T-helper 1 cell treated with Interleukin-12 subunit alpha and Interleukin-12 subunit beta and Interleukin-4 antibody, amounts not matched to agents 30 μg/mL and 1 μg/mL, for 36 hours (primary cell): ENCODE results near the gene NRIP1.

Source experiments
- H3K27ac Mint-ChIP-seq: one replicate; pipeline ENCODE4 v1.8.0; 2021; ENCODE audit warnings: mild to moderate bottlenecking, mixed read lengths
- H3K27me3 Mint-ChIP-seq: one replicate; pipeline ENCODE4 v1.8.0; 2021; ENCODE audit warnings: low read depth, mixed read lengths
- H3K36me3 Mint-ChIP-seq: one replicate; pipeline ENCODE4 v1.8.0; 2021; ENCODE audit warnings: low read depth, mixed read lengths
- H3K4me1 Mint-ChIP-seq: one replicate; pipeline ENCODE4 v1.8.0; 2021; ENCODE audit warnings: low read depth, mixed read lengths
- H3K4me3 Mint-ChIP-seq: one replicate; pipeline ENCODE4 v1.8.0; 2021; ENCODE audit warnings: mild to moderate bottlenecking, moderate library complexity, mixed read lengths
- H3K9me3 Mint-ChIP-seq: one replicate; pipeline ENCODE4 v1.8.0; 2021; ENCODE audit warnings: mixed read lengths

The NRIP1 gene

DNA sequence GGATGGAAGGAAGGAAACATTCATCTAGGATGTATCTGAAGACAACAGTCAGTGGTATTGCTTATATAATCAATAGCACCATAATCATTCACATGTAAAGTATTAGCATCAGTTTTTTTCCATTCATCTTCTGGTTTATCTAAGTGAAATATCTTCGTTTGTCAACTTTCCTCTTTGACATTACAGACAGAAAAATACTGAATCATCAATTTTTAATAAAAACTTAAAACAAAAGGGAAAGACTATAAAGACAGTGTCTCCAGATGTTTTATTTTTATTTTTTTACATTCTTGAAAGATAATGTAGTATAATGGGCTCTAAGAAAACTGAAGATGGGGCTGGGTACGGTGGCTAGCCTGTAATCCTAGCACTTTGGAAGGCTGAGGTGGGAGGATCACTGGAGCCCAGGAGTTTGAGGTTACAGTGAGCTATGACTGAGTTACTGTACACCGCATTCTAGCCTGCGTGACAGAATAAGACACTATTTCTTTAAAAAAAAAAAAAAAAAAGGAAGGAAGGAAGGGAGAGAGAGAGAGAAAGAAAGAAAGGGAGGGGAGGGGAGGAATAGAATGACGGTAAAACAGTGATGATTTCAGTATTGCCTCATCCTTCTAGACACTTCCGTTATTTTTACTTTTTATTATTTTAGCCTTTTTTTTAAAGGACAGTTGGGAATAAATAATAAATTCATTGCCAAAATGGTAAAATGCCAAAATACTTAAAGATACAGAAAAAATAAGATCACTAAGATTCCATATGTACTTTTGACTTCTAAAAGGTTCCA lies 89.5 kb downstream of the NRIP1 start:
- H3K27ac Mint-ChIP-seq = no peak overlapping the region
- H3K27me3 Mint-ChIP-seq = no peaks in the 10 kb centered on the region
- no peaks in the 10 kb centered on the region for H3K4me1 Mint-ChIP-seq
- H3K4me3 Mint-ChIP-seq = no peak overlapping the region
- H3K9me3 Mint-ChIP-seq = no peaks in the 10 kb centered on the region
- H3K36me3 Mint-ChIP-seq = peaks cover 2% of the 10 kb centered on the region

- Mint-ChIP-seq H3K4me1 (no peaks in the 10 kb centered on the region), H3K36me3 (peaks cover 7% of the 10 kb centered on the region)
These were observed 92.1 kb downstream of the NRIP1 start for GRCh38 chr21:14972678-14973077.

DNA sequence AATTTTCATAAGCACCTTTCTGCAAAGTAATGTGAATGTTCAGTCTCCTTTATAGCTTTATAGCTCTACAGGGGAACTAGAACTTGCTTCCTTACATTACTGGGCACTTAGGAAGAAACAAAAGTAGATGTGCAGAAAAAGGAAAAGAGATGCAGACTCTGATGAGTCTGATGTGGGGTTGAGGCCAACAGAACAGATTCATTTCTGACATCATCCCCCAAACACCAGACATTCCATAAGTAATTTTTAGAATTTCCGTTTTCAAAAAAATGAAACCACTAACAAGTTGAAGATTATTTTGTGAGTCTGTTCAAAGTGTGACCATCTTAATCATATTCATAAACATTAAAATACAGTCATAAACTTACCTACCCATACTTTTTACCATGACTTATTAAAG lies 96.0 kb downstream of the NRIP1 start:
- no peaks in the 10 kb centered on the region for H3K9me3 Mint-ChIP-seq
- no peak overlapping the region for H3K27ac Mint-ChIP-seq
- peaks cover 20% of the 10 kb centered on the region for H3K36me3 Mint-ChIP-seq

More at GRCh38 chr21:14972678-14973077, 92.1 kb downstream of the NRIP1 start:
- no peaks in the 10 kb centered on the region for H3K27me3 Mint-ChIP-seq
- H3K27ac Mint-ChIP-seq = no peak overlapping the region
- H3K4me3 Mint-ChIP-seq = no peak overlapping the region
- no peaks in the 10 kb centered on the region for H3K9me3 Mint-ChIP-seq

DNA sequence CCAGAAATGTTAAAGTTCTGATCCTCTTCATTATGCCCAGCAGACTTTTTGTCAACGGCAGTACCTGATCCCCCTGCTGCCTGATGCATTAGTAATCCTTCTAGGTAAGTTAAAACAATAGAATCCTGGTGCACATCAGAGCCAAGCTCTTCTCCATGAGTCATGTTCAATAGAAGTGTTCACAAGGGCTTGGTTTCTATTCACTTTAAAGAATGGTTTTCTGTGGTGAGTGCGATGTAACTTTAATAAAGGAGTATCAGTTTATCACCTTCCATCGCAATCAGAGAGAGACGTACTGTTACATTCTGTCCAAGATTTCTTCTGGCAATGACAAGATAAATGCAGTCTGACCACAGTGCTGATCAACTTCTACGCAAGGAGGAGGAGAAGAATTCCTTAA lies 96.8 kb downstream of the NRIP1 start:
- Mint-ChIP-seq H3K4me1 (no peaks in the 10 kb centered on the region), H3K27me3 (no peaks in the 10 kb centered on the region), H3K4me3 (no peak overlapping the region), H3K9me3 (no peaks in the 10 kb centered on the region), H3K27ac (no peak overlapping the region), H3K36me3 (peaks cover 20% of the 10 kb centered on the region)

More for the DNA sequence above, 96.0 kb downstream of the NRIP1 start:
- no peak overlapping the region for H3K4me3 Mint-ChIP-seq
- H3K4me1 Mint-ChIP-seq = no peaks in the 10 kb centered on the region
- H3K27me3 Mint-ChIP-seq = no peaks in the 10 kb centered on the region

GRCh38 chr21:14964621-14965020 lies 100.2 kb downstream of the NRIP1 start:
- H3K4me1 Mint-ChIP-seq = no peaks in the 10 kb centered on the region
- no peaks in the 10 kb centered on the region for H3K27me3 Mint-ChIP-seq
- no peaks in the 10 kb centered on the region for H3K9me3 Mint-ChIP-seq
- peaks cover 20% of the 10 kb centered on the region for H3K36me3 Mint-ChIP-seq
- H3K27ac Mint-ChIP-seq = no peak overlapping the region
- H3K4me3 Mint-ChIP-seq = no peak overlapping the region

GRCh38 chr21:14962217-14962616 lies 102.6 kb downstream of the NRIP1 start:
- Mint-ChIP-seq H3K4me1 (no peaks in the 10 kb centered on the region), H3K9me3 (no peaks in the 10 kb centered on the region), H3K36me3 (peaks cover 11% of the 10 kb centered on the region), H3K4me3 (no peak overlapping the region), H3K27ac (no peak overlapping the region), H3K27me3 (no peaks in the 10 kb centered on the region)

DNA sequence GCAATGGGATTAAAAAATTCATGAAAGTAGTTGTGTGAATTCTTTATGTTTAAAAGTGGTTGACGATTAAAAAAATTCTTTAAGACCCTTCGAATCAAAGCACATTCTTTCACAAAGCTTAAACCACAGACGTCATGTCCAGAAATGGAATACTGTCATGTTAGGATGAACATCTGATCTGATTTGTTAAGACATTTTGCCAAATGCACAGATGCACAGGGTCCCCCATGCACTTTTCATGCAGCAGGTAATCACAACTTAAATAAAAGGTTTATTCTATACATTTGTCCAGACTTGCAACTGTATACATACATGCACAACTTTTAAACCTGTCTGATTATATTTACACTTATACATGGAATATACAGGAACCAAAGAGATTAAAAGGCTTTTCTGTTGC lies 103.3 kb downstream of the NRIP1 start:
- no peaks in the 10 kb centered on the region for H3K27me3 Mint-ChIP-seq
- H3K36me3 Mint-ChIP-seq = peaks cover 7% of the 10 kb centered on the region
- H3K27ac Mint-ChIP-seq = no peak overlapping the region
- H3K4me1 Mint-ChIP-seq = no peaks in the 10 kb centered on the region
- H3K4me3 Mint-ChIP-seq = no peak overlapping the region
- no peaks in the 10 kb centered on the region for H3K9me3 Mint-ChIP-seq

GRCh38 chr21:14959343-14959742 lies 105.5 kb downstream of the NRIP1 start:
- H3K27ac Mint-ChIP-seq = no peak overlapping the region
- no peaks in the 10 kb centered on the region for H3K4me1 Mint-ChIP-seq
- peaks cover 3% of the 10 kb centered on the region for H3K27me3 Mint-ChIP-seq
- no peaks in the 10 kb centered on the region for H3K36me3 Mint-ChIP-seq
- no peak overlapping the region for H3K4me3 Mint-ChIP-seq
- no peaks in the 10 kb centered on the region for H3K9me3 Mint-ChIP-seq

DNA sequence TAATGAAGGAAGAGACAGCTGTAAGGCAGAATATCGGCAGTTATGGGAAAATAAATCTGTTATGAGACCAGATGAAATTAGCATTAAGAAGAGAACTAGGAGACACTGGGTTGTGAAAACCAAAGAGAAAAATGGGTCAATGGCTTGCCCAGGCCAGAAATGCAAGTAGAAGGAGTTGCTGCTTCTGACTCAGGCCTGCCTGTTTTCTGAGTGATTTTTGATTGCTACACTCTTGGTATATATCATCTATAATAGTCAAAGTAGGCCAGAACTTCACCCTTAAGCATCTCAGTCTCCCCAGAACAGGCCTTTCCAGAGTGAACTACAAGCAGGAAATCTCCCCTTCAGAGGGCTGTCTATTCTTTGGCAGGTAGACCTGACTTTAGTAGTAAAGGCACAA lies 107.0 kb downstream of the NRIP1 start:
- H3K9me3 Mint-ChIP-seq = no peaks in the 10 kb centered on the region
- no peaks in the 10 kb centered on the region for H3K4me1 Mint-ChIP-seq
- H3K36me3 Mint-ChIP-seq = no peaks in the 10 kb centered on the region
- H3K4me3 Mint-ChIP-seq = no peak overlapping the region
- peaks cover 3% of the 10 kb centered on the region for H3K27me3 Mint-ChIP-seq
- H3K27ac Mint-ChIP-seq = no peak overlapping the region

DNA sequence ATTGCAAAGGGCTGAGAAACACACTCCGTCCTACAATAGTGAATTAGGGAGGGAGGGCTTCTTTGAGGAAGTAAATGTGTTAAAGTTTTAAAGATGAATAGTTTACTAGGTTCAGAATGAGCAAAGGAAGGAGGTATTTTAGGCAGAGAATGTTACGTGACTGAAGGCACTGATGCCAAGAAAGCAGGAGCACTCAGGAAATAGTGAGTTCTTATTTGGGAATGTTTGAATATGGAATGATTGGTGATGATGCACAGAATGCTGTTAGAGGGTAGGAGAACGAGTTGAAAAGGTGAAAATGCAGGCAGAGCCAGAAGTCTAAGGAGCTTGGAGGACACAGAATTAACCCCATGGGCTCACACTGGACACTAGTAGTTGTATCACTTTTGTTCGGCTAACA lies 108.0 kb downstream of the NRIP1 start:
- Mint-ChIP-seq H3K36me3 (no peaks in the 10 kb centered on the region), H3K4me3 (no peak overlapping the region), H3K27ac (no peak overlapping the region), H3K4me1 (no peaks in the 10 kb centered on the region), H3K9me3 (no peaks in the 10 kb centered on the region), H3K27me3 (peaks cover 3% of the 10 kb centered on the region)

DNA sequence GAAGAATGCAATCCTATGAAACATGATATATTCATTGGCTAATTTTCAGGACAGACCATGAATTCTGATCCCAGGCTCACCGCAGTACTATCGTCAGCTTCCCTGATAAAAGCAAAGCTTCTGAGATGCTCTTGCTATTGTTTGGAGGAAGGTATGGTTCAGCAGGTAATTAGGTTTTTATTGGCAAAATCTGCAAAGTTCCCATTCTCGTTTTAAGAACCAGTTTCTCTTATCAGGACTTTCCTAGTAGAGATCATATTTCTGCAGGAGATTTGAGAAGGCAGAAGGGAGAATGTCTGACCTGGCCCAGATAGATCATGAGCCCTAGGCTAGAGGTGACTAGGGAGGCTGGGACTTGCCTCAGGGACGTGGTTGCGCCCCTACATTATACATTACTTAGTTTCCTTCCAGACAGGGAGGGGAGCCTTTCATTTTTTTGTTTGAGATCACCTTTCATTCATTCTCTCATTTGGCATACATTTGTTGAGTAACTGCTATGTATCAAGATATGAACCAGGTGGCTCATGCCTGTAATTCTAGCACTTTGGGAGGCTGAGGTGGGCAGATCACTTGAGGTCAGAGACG lies 108.8 kb downstream of the NRIP1 start:
- Mint-ChIP-seq H3K4me1 (no peaks in the 10 kb centered on the region), H3K36me3 (no peaks in the 10 kb centered on the region), H3K9me3 (no peaks in the 10 kb centered on the region)

DNA sequence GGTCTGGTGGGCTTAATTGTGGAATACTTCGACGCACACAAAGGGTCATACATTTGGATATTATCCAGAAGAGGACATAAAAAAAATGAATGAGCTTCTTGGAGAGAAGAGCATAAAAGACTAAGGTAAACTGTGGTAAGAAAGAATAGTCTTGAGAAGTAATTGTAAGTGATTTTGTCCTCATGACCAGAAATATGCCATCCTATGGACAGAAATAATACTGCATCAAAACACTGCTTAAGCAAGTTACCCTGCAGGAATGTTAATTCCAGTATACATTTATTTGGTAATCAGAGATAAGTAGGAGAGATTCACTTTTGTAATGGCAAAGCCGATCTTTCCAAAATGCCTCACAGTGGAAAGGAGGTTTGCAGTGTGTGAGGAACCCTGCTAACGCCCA lies 111.9 kb downstream of the NRIP1 start:
- no peak overlapping the region for H3K4me3 Mint-ChIP-seq
- H3K36me3 Mint-ChIP-seq = no peaks in the 10 kb centered on the region
- H3K27ac Mint-ChIP-seq = no peak overlapping the region
- H3K27me3 Mint-ChIP-seq = peaks cover 7% of the 10 kb centered on the region
- peaks cover 4% of the 10 kb centered on the region for H3K9me3 Mint-ChIP-seq
- no peaks in the 10 kb centered on the region for H3K4me1 Mint-ChIP-seq

More for the DNA sequence above, 108.8 kb downstream of the NRIP1 start:
- Mint-ChIP-seq H3K27ac (no peak overlapping the region), H3K27me3 (peaks cover 3% of the 10 kb centered on the region), H3K4me3 (no peak overlapping the region)

- Mint-ChIP-seq H3K27ac (no peak overlapping the region), H3K27me3 (peaks cover 4% of the 10 kb centered on the region), H3K4me3 (no peak overlapping the region), H3K9me3 (peaks cover 4% of the 10 kb centered on the region), H3K4me1 (no peaks in the 10 kb centered on the region), H3K36me3 (no peaks in the 10 kb centered on the region)
These were observed 115.2 kb downstream of the NRIP1 start for GRCh38 chr21:14949603-14950002.

- no peak overlapping the region for H3K4me3 Mint-ChIP-seq
- no peak overlapping the region for H3K27ac Mint-ChIP-seq
- H3K36me3 Mint-ChIP-seq = no peaks in the 10 kb centered on the region
- peaks cover 4% of the 10 kb centered on the region for H3K27me3 Mint-ChIP-seq
- H3K4me1 Mint-ChIP-seq = no peaks in the 10 kb centered on the region
- H3K9me3 Mint-ChIP-seq = peaks cover 4% of the 10 kb centered on the region
These were observed 117.1 kb downstream of the NRIP1 start for GRCh38 chr21:14947613-14948160.

DNA sequence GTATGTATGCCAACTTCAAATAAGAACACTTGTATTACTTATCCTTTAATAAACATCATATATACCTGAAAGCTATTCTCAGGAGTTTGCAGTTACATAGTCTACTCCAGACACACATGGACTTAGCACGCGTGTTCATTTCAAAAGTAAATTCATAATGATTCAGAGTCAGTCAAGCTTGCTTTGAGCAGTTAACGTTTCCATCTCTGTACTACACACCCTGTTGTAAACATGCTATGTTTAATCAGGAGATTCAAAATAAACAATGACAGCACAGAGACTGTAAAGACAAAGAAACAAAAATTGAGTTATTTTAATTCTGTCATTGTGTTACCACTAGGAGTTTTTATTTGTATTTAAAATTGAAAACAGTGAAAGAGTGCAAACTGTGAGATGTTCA lies 119.6 kb downstream of the NRIP1 start:
- no peak overlapping the region for H3K4me3 Mint-ChIP-seq
- H3K36me3 Mint-ChIP-seq = no peaks in the 10 kb centered on the region
- H3K27ac Mint-ChIP-seq = no peak overlapping the region
- peaks cover 4% of the 10 kb centered on the region for H3K27me3 Mint-ChIP-seq
- H3K4me1 Mint-ChIP-seq = no peaks in the 10 kb centered on the region
- H3K9me3 Mint-ChIP-seq = peaks cover 7% of the 10 kb centered on the region
